Stimulated activated CD8-positive, alpha-beta memory T cell treated with anti-CD3 and anti-CD28 coated beads, Interleukin-12 subunit alpha, Interleukin-12 subunit beta, amount 100 ng/mL, for 24 hours (primary cell): ENCODE data around the gene REXO2.

Experiments
- DNase-seq: peaks from one replicate; pipeline ENCODE4 v3.0.0-alpha.2; 2020; ENCODE audit errors: extremely low read depth

REXO2 gene

DNA sequence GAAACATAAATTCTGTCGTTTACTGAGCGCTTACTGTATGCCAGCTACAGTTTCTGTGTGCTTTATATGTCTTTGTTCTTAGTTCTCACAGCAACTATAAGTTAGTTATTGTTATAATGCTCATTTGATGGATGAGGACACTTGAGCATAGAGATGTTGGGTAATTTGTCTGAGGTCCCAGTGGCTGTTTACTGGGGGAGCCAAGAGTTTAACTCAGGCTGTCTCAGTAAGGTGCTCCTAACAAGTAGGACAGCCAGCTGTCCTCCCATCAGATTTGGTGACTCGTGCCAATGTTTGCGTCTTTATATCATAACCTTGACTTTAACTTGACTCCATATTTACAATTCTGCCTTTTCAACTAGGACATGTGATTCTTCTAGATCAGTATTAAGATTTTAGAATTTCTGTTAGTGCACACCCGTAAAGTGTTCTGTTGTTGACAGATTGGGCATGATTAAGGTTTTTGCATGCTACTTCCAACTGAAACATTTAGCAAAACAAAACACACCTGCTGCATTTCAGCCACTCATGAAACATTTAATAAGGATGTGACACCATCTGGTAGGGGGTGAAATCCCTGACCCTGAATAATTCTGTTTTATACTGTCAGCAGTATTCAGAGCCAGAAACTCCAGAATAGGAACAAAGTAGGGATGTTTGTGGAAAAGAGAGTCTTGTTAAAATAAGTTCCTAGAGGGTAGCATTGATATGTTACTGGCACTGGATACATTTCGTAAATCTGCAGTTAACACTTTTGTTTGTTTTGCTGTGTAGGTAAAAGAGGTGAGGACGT, 1.9 kb downstream of the REXO2 start:
- no peak for DNase-seq

DNA sequence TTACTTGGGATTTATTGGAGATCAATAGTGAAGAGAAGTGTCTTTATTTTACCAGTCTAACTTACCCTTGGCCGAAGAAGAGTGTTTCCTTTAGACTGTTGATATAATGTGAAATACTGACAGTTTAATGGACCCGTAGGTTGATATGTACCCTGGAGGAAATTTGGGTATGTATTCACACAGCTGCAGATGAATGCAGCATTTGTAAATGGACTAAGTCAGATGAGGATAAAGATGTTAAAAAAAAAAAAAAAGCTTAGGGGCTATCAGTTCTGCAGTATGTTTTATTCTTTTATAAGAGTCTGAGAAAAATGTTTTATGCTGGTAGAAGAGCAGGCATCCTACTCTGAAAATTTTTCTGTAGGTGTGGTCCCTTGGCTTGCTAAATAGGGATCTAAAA, 2.7 kb downstream of the REXO2 start:
- no peak for DNase-seq

GRCh38 chr11:114442536-114442935, 3.3 kb downstream of the REXO2 start:
- no peak for DNase-seq

GRCh38 chr11:114447444-114447843, 8.2 kb downstream of the REXO2 start:
- DNase-seq = no peak

- no peak for DNase-seq
Observed at GRCh38 chr11:114447892-114448291, 8.6 kb downstream of the REXO2 start.

DNA sequence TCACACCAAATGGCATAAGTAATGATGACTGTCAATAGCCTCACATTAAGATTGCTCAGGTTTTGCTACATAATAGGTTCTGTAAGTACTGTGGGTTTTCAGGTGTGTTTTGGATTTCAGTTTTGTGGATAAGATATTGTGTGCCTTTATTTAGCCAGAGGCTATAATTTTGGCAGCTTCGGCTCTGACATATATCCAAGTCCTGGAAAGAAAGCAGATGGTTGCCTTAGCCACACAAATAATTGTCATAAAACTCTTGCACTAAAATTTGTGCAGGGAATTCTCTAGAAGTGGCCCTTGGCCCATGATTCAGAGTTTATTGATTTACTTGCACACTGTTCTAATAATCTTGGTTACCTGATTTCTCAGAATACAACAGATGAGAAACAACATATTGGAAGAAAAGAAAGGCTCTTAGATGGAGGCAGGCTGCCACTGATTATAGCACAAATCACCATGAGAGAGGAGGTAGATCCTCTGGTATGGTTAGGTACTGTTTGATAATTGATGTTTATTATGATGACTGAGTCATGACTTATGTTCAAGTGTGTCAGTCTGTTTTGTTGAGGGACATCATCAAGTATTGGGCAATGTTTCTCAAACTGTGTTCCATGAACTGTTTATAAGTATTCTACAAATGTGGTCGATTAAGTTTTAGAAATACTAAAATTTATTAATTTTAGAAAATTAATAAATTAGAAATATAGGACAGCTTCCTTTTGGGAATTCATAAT, 9.6 kb downstream of the REXO2 start:
- DNase-seq = no peak

GRCh38 chr11:114449845-114450244, 10.6 kb downstream of the REXO2 start:
- no peak for DNase-seq

- no peak for DNase-seq
Observed at GRCh38 chr11:114452399-114452798, 13.1 kb downstream of the REXO2 start.

- no peak for DNase-seq
Observed at GRCh38 chr11:114463999-114464398, 24.7 kb downstream of the REXO2 start.

- DNase-seq = no peak
Observed at GRCh38 chr11:114466742-114467141, 27.5 kb downstream of the REXO2 start.

DNA sequence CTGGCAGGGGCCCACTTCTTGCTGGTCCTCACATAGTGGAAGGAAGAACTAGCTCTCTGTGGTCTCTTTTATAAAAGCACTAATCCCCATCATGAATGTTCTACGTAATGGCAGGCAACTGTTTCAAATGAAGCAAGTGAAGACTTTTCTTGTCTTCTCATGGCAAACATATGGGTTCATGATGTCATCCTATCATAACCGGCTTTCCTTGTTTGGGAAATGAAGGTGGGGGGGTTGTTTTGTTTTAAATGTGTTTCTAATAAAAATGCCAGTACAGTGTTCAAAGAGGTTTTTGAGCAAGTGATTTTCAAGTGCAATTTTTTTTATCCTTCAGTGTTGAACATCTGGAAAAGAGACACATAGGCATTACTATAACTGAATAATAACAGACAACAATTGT, 33.4 kb downstream of the REXO2 start:
- no peak for DNase-seq

DNA sequence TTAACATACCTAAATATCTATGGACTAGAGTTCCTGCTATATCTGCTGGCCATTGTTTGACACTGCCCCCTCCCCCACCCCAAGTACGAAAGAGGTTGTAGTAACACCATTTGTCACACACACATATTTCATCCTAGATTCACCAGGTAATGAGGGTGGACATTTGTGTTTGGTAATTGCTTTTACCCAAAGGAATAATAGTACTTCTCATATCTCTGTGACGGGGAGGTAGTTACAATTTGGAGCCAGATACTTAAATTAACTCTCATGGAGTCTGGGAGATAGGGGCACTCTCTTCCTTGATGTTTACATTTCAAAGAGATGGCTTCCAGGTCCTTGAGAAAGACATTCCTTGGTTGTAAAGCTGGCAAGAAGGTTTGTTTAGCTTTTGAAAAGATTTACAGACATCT, 38.7 kb downstream of the REXO2 start:
- no peak for DNase-seq

- no peak for DNase-seq
Observed at GRCh38 chr11:114478768-114479167, 39.5 kb downstream of the REXO2 start.

DNA sequence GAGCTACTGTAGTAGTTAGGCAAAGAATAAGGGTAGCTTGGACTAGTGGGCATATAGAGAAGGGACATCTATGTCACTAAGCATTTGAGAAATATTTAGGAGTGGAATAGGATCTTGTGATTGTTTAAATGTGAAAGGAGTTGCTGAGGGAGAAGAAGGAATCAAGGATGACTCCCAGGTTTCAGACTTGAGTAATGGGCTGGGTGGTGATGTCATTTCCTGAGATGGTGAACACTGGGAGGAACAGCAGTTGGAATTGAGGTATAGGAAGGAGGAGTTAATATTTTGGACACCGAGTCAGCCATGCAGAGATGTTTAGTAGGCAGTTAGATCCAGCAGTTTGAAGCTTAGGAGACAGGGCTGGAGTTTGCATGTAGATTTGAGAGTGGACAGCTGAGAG, 40.1 kb downstream of the REXO2 start:
- DNase-seq = no peak

DNA sequence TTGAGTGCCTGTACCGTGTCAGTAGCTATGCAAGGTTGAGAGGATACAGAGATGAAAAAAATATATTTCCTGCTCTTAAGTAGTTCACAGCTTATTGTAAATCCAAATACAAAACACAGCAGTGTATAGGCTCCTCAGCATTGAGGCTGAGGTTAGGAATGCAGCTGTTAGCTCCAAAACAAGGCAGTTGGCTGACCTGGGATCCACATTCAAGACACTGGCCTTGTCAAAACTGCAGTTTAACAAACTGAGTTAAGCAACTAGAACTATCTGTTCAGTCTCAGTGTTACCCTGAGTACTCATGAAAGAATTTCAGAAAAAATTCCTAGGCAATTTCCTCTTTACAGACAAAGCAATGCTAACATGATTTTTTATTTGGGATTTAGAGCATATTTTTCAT, 42.8 kb downstream of the REXO2 start:
- DNase-seq = no peak

- DNase-seq = no peak
Observed at GRCh38 chr11:114483929-114484328, 44.7 kb downstream of the REXO2 start.

DNA sequence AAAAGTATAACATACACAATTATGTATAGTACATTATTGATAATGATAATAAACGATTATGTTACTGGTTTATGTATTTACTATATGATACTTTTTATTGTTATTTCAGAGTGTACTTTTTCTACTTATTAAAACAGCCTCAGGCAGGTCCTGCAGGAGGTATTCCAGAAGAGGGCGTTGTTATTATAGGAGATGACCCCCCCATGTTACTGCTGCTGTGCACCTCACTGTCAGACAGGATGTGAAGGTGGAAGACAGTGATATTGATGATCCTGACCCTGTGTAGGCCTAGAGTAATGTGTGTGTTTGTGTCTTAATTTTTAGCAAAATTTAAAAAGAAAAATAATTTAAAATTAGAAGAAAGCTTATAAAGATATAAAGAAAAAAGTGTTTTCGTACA, 57.6 kb downstream of the REXO2 start:
- no peak for DNase-seq

GRCh38 chr11:114499756-114500155, 60.5 kb downstream of the REXO2 start:
- no peak for DNase-seq
